ENCODE data around the gene GABRB2.

- TF ChIP-seq, protein P1, sequence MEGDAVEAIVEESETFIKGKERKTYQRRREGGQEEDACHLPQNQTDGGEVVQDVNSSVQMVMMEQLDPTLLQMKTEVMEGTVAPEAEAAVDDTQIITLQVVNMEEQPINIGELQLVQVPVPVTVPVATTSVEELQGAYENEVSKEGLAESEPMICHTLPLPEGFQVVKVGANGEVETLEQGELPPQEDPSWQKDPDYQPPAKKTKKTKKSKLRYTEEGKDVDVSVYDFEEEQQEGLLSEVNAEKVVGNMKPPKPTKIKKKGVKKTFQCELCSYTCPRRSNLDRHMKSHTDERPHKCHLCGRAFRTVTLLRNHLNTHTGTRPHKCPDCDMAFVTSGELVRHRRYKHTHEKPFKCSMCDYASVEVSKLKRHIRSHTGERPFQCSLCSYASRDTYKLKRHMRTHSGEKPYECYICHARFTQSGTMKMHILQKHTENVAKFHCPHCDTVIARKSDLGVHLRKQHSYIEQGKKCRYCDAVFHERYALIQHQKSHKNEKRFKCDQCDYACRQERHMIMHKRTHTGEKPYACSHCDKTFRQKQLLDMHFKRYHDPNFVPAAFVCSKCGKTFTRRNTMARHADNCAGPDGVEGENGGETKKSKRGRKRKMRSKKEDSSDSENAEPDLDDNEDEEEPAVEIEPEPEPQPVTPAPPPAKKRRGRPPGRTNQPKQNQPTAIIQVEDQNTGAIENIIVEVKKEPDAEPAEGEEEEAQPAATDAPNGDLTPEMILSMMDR (IDR thresholded peaks at IDR 0.05): no peak
- no peak for TF ChIP-seq POLR2A (IDR thresholded peaks at IDR 0.05)
These were observed 250.7 kb downstream of the GABRB2 start for GRCh38 chr5:161295721-161296250.
